Ascending aorta (tissue), 2 donors: ENCODE data around the gene RASA3. TPM values are rescaled to one million over a fixed set of nuclear protein-coding genes. Genes with fewer than 3 reads are reported as not detected.

ENCODE experiments used
- DNase-seq, 2 donors: peaks; one replicate each; pipeline ENCODE4 v3.0.0-alpha.2; 2019; ENCODE audit warnings: low spot score in 2 of 2
- H3K27ac ChIP-seq, 2 donors: fragments of 200-600 bp; sonication (generic); one replicate each; pipeline ENCODE4 v1.5.1; 2016 to 2017; ENCODE audit warnings: mild to moderate bottlenecking in 1 of 2
- H3K27me3 ChIP-seq: fragments of 200-600 bp; sonication (generic); one replicate; pipeline ENCODE4 v1.5.1; 2017
- H3K36me3 ChIP-seq, 2 donors: fragments of 200-600 bp; sonication (generic); one replicate each; pipeline ENCODE4 v1.5.1; 2016
- H3K4me1 ChIP-seq, 2 donors: fragments of 200-600 bp; sonication (generic); one replicate each; pipeline ENCODE4 v1.5.1; 2016 to 2017; ENCODE audit warnings: mild to moderate bottlenecking in 1 of 2
- H3K4me3 ChIP-seq, 2 donors: fragments of 200-600 bp; sonication (generic); one replicate each; pipeline ENCODE4 v1.5.1; 2016 to 2017; ENCODE audit warnings: mild to moderate bottlenecking in 1 of 2
- H3K9me3 ChIP-seq, 2 donors: fragments of 200-600 bp; sonication (generic); one replicate each; pipeline ENCODE4 v1.5.1; 2016
- CTCF ChIP-seq, 3 experiments: fragments of 200-600 bp in 2 of 3; fragments of 450-650 bp in 1 of 3; sonication (generic) in 2 of 3; IDR thresholded peaks; one replicate each; pipeline ENCODE4 v1.5.1; 2016 to 2019; ENCODE audit warnings: antibody characterized with exemption in 3 of 3, mild to moderate bottlenecking in 1 of 3, moderate library complexity in 1 of 3
- intact Hi-C: fragments of 100-400 bp; cut with DNase I; formaldehyde crosslinking; loops from one replicate; pipeline ENCODE4 v1.15.1; 2023
- total RNA-seq: library from RNA; depleted of rRNA; stranded (reverse); fragments of >200 nt; gene quantifications from one replicate; pipeline ENCODE4 v1.1.0, GENCODE V29; 2016

RASA3 gene
- total RNA-seq, 1 donor from 2014 or later = 30.7 TPM

GRCh38 chr13:113962386-113962785 is 170.0 kb downstream of the RASA3 start:
- DNase-seq = no peak
- intact Hi-C loops = no loop called here
- Histone ChIP-seq H3K4me3 (no peak overlapping the region), H3K27ac (no peak overlapping the region), H3K27me3 (no peaks in the 10 kb centered on the region), H3K36me3 (no peaks in the 10 kb centered on the region), H3K9me3 (no peaks in the 10 kb centered on the region), H3K4me1 (no peaks in the 10 kb centered on the region)
- no peak for TF ChIP-seq CTCF (IDR thresholded peaks at IDR 0.05)

- Histone ChIP-seq H3K27ac (no peak overlapping the region), H3K9me3 (no peaks in the 10 kb centered on the region), H3K4me3 (no peak overlapping the region), H3K4me1 (no peaks in the 10 kb centered on the region), H3K27me3 (no peaks in the 10 kb centered on the region), H3K36me3 (no peaks in the 10 kb centered on the region)
- intact Hi-C loops = no loop called here
- no peak for DNase-seq
- no peak for TF ChIP-seq CTCF (IDR thresholded peaks at IDR 0.05)
Observed at GRCh38 chr13:113960276-113960948, 172.0 kb downstream of the RASA3 start.

- H3K4me3 ChIP-seq = no peak overlapping the region
- H3K27me3 ChIP-seq = no peaks in the 10 kb centered on the region
- no peak for TF ChIP-seq CTCF (IDR thresholded peaks at IDR 0.05)
- no peaks in the 10 kb centered on the region for H3K9me3 ChIP-seq
- DNase-seq = no peak
- no peak overlapping the region for H3K27ac ChIP-seq
- H3K36me3 ChIP-seq = peaks cover 0 to 4% of the 10 kb centered on the region in 2 donors
- intact Hi-C loops = no loop called here
- no peaks in the 10 kb centered on the region for H3K4me1 ChIP-seq
Observed at GRCh38 chr13:113959198-113959597, 173.2 kb downstream of the RASA3 start.

- no peaks in the 10 kb centered on the region for H3K4me1 ChIP-seq
- no peaks in the 10 kb centered on the region for H3K9me3 ChIP-seq
- no peak for TF ChIP-seq CTCF (IDR thresholded peaks at IDR 0.05)
- no peak overlapping the region for H3K4me3 ChIP-seq
- peaks cover 0 to 4% of the 10 kb centered on the region in 2 donors for H3K36me3 ChIP-seq
- no peak overlapping the region for H3K27ac ChIP-seq
- no peak for DNase-seq
- H3K27me3 ChIP-seq = no peaks in the 10 kb centered on the region
- intact Hi-C loops = no loop called here
Observed at GRCh38 chr13:113958373-113958772, 174.1 kb downstream of the RASA3 start.

GRCh38 chr13:113956571-113956970 is 175.9 kb downstream of the RASA3 start:
- no peak overlapping the region for H3K27ac ChIP-seq
- no peaks in the 10 kb centered on the region for H3K9me3 ChIP-seq
- DNase-seq = no peak
- no peaks in the 10 kb centered on the region for H3K27me3 ChIP-seq
- H3K4me1 ChIP-seq = no peaks in the 10 kb centered on the region
- H3K4me3 ChIP-seq = no peak overlapping the region
- intact Hi-C loops = no loop called here
- peaks cover 0 to 4% of the 10 kb centered on the region in 2 donors for H3K36me3 ChIP-seq
- TF ChIP-seq CTCF (IDR thresholded peaks at IDR 0.05) = no peak

GRCh38 chr13:113955691-113956090 is 176.7 kb downstream of the RASA3 start:
- H3K27ac ChIP-seq = no peak overlapping the region
- intact Hi-C loops = no loop called here
- TF ChIP-seq CTCF (IDR thresholded peaks at IDR 0.05) = no peak
- H3K27me3 ChIP-seq = no peaks in the 10 kb centered on the region
- no peak overlapping the region for H3K4me3 ChIP-seq
- H3K9me3 ChIP-seq = no peaks in the 10 kb centered on the region
- no peak for DNase-seq
- peaks cover 0 to 4% of the 10 kb centered on the region in 2 donors for H3K36me3 ChIP-seq
- H3K4me1 ChIP-seq = peaks cover 0 to 3% of the 10 kb centered on the region in 2 donors
